Effector CD4-positive, alpha-beta T cell (primary cell): ENCODE data around the gene TOP3B.
"Not testable (repeated sequence)": the region's sequence is repeated elsewhere in the genome, so short reads cannot be mapped to it uniquely, and the experiment has no call there.

ENCODE experiments used
- DNase-seq: peaks from one replicate; pipeline ENCODE4 v3.0.0-alpha.2; 2020

TOP3B gene

DNA sequence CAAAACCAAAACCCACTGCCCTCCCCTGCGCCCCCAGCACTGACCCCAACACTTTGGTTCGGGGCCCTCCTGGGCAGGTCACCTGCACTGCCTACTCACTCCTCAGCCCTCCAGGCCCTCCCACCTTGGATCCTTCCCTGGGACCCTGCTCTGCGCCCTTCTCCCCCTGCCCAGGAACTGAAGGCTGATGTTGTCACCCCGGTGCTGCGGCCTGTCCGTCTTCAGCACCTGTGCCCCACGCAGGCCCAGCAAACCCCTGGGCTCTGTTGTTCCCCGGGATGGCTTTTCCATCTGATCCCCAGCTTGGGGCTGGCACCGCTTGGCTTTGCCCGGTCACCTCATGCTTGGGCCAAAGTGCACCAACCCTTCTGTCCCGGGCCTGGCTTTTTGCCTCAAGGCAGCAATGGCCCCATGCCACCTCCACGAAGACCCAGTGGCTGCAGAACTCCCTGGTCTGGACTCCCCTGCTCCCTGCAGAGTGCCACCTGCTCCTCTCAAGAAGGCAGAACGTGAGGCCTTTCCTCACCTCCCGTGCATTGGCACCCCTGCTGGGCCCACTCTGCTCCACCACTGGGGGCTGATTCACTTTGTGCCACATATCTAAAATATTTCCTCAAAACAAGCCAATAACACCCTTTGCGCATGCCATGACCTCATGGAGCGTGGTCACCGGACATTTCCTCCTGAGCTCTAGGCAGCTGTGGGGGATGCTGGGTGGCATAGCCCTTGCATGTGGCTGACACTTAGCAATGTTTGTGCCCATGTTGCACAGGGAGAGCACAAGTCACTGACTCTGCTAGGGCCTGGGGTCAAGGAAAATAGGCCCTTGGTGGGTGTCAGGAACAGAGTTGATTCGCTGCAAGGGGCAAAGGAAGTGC lies 38.8 kb downstream of the TOP3B start:
- no peak for DNase-seq

- DNase-seq = no peak
Measured at GRCh38 chr22:21942407-21943343, 39.9 kb downstream of the TOP3B start.

DNA sequence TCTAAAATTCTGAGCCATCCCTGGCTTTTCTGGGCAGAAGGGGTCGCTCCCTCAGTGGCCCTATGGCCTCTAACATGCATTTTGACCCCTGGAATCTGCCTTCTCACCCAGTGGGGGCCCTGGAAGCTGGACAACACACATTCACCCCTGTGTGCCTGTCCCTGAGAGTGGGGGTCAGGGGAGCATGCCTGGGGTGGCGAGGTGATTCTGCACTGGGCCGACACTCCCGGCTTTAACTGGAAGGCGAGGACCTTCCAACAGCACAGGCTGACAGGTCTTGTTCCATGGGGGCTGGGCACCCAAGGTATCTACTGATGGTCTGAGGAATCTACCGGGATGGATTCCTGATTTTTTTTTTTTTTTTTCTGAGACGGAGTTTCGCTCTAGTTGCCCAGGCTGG lies 40.7 kb downstream of the TOP3B start:
- DNase-seq = no peak

DNA sequence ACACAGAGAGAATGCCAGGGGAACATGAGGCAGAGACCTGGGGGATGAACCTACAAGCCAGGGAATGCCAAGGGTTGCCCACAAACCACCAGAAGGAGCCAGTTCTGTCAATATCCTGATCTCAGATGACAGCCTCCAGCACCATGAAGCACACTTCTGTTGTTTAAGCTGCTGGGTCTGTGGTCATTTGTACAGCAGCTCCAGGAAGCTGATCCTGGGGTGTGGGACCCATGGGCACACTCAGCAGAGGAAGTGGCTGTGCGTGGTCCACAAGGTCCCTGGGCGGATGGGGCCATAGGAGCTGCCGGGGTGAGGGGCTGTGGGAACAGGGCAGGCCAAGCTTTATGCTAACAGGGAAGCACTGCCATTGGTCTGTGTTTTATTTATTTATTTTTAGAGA lies 42.1 kb downstream of the TOP3B start:
- DNase-seq = no peak

GRCh38 chr22:21939935-21940334 lies 42.7 kb downstream of the TOP3B start:
- DNase-seq = not testable (repeated sequence)

DNA sequence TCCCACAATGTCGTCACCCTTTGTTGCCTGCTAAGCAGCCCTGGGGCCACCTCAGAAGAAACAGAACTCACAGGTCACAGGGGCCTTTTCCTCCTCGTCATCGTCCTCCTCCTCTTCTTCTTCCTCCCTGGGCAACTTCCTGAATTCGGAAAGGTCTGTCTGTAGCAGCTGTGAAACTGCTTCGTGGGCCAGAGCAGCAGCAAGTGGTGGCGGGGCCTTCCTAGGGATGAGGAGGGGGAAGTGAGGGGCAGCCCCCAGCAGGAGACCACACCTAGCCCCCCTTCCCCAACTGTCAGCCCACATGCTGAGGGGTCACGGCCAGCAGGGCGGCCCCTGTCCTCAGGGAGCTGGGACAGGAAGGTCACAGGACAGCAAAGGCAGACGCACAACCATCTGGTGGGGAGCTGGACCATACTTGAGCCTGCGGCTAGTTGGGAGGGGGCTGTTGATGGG lies 43.1 kb downstream of the TOP3B start:
- no peak for DNase-seq

GRCh38 chr22:21938906-21939305 lies 43.7 kb downstream of the TOP3B start:
- no peak for DNase-seq

- DNase-seq = peak; percentile 89
Measured at GRCh38 chr22:21938071-21938822, 44.3 kb downstream of the TOP3B start.

DNA sequence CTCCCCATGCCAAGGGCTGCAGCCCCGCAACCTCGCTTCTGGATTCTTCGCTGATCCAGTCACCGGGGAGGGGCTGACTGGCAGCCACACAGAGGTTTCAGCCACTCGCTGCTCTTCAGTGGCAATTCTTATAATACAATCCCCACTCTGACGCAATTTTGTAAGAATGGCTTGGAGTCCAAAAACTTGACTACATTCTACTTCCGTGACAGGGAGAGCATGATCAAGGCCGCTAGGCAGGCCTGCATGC lies 44.8 kb downstream of the TOP3B start:
- DNase-seq = no peak

- no peak for DNase-seq
Measured at GRCh38 chr22:21937041-21937820, 45.4 kb downstream of the TOP3B start.

GRCh38 chr22:21936151-21936775 lies 46.3 kb downstream of the TOP3B start:
- no peak for DNase-seq

DNA sequence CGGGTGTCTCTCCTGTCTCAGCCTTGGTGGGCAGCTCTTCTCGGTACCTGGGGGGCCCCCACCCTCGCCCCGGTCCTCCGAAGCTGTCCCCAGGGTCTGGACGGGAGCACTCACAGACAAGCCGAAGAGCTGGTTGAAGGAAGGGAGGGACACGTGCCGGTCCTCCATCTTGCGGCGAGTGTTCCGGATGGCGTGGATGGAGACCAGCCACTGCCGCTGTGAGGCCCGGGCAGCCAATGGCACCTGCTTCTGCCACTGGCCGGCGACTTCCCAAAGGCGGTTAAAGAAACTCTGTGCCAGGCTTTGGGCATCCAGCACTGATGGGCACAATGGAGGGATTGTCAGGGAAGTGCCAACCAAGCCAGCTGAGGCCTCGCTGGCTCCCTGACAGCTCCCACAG lies 48.7 kb downstream of the TOP3B start:
- no peak for DNase-seq

- no peak for DNase-seq
Measured at GRCh38 chr22:21933413-21933812, 49.2 kb downstream of the TOP3B start.

- DNase-seq = no peak
Measured at GRCh38 chr22:21932347-21932746, 50.2 kb downstream of the TOP3B start.

DNA sequence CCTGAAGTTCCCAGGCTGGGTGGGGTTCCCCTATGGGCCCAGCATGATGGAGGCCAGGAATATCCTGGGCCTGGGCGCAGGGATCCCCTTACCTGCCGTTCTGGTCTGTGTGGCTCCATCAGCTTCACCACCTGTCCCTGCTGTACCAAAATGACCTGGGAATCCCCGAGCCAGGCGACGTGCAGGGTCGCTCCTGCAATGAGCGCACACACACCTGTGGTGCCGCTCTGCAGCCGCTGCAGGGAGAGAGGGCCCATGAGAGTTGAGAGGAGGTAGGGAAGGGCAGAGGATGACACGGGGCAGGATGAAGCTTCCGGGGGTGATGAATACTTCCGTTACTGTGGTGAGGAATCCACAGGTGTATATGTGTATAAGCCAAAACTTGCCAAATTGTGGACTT lies 51.5 kb downstream of the TOP3B start:
- no peak for DNase-seq

- no peak for DNase-seq
Measured at GRCh38 chr22:21929253-21929652, 53.3 kb downstream of the TOP3B start.

- DNase-seq = no peak
Measured at GRCh38 chr22:21928048-21928447, 54.5 kb downstream of the TOP3B start.

- DNase-seq = no peak
Measured at GRCh38 chr22:21927174-21927823, 55.3 kb downstream of the TOP3B start.

- no peak for DNase-seq
Measured at GRCh38 chr22:21926728-21927127, 55.9 kb downstream of the TOP3B start.

GRCh38 chr22:21923163-21923561 lies 59.4 kb downstream of the TOP3B start:
- DNase-seq = no peak
